RPMI7951 (cell line): ENCODE measurements around the gene TRIAP1. TPM values are rescaled to one million over a fixed set of nuclear protein-coding genes. Genes with fewer than 3 reads are reported as not detected.
A peak's percentile ranks its signal among the peaks of the same experiment; 100 is the strongest.
"Not testable (repeated sequence)": the region's sequence is repeated elsewhere in the genome, so short reads cannot be mapped to it uniquely, and the experiment has no call there.

Experiments
- DNase-seq: peaks from one replicate; pipeline ENCODE4 v3.0.0-alpha.2; 2012; ENCODE audit warnings: low read depth
- total RNA-seq: library from RNA; depleted of rRNA; stranded (reverse); fragments of >200 nt; shearing (Covaris generic); gene quantifications from 2 replicates; pipeline ENCODE4 v1.2.3, GENCODE V29; 2014; rRNA removed

The TRIAP1 gene
- 26.9 and 33.5 TPM in 2 replicates for total RNA-seq

GRCh38 chr12:120445911-120446843 lies at the start of gene TRIAP1, which contains the start of gene GATC:
TRIAP1 (minus strand) TSS chr12:120446384; CDS start chr12:120446372, 12 bp downstream.
GATC (plus strand) TSS chr12:120446444; CDS start chr12:120446481, 37 bp downstream.
- peak; percentile 69 for DNase-seq

- DNase-seq: no peak
These were observed 49.1 kb upstream of the TRIAP1 start for GRCh38 chr12:120495186-120495730.

- no peak for DNase-seq
These were observed 44.8 kb upstream of the TRIAP1 start for GRCh38 chr12:120490833-120491512.

- DNase-seq: no peak
These were observed 44.1 kb upstream of the TRIAP1 start for GRCh38 chr12:120490325-120490724.

GRCh38 chr12:120489018-120489417 lies 42.8 kb upstream of the TRIAP1 start:
- DNase-seq: no peak

GRCh38 chr12:120488057-120488640 lies 42.0 kb upstream of the TRIAP1 start:
- DNase-seq: no peak

GRCh38 chr12:120487552-120487951 lies 41.4 kb upstream of the TRIAP1 start:
- not testable (repeated sequence) for DNase-seq

- no peak for DNase-seq
These were observed 40.0 kb upstream of the TRIAP1 start for GRCh38 chr12:120485961-120486881.

GRCh38 chr12:120483621-120484020 lies 37.4 kb upstream of the TRIAP1 start:
- DNase-seq: no peak

GRCh38 chr12:120481022-120481767 lies 35.0 kb upstream of the TRIAP1 start:
- no peak for DNase-seq

GRCh38 chr12:120480211-120480610 lies 34.0 kb upstream of the TRIAP1 start:
- DNase-seq: no peak

- no peak for DNase-seq
These were observed 33.3 kb upstream of the TRIAP1 start for GRCh38 chr12:120479458-120479857.

GRCh38 chr12:120475643-120476042 lies 29.5 kb upstream of the TRIAP1 start:
- no peak for DNase-seq

GRCh38 chr12:120474616-120474960 lies 28.4 kb upstream of the TRIAP1 start:
- peak; percentile 87 for DNase-seq

GRCh38 chr12:120473807-120474615 lies 27.8 kb upstream of the TRIAP1 start:
- DNase-seq: no peak

- no peak for DNase-seq
These were observed 26.3 kb upstream of the TRIAP1 start for GRCh38 chr12:120472521-120472920.

- DNase-seq: peak; percentile 27
These were observed 24.1 kb upstream of the TRIAP1 start for GRCh38 chr12:120470150-120470784.

- DNase-seq: peak; percentile 92
These were observed 23.4 kb upstream of the TRIAP1 start, which contains the start of gene SRSF9 for GRCh38 chr12:120469450-120470149. SRSF9 (minus strand) TSS chr12:120469748; CDS start chr12:120469609, 139 bp downstream.
